H1 (cell line): ENCODE data around the gene EFNA3. TPM values are rescaled to one million over a fixed set of nuclear protein-coding genes. Genes with fewer than 3 reads are reported as not detected.

ENCODE experiments used
- CTCF ChIA-PET: fragments of 300-600 bp; sonication (Branson Sonifier 250); formaldehyde crosslinking; loops from one replicate; lab custom pipeline; 2021; ENCODE audit not compliant: partially characterized antibody; lab: Charles Lee
- POLR2A ChIA-PET: fragments of 300-600 bp; sonication (Branson Sonifier 250); formaldehyde crosslinking; loops from one replicate; lab custom pipeline; 2021; ENCODE audit warnings: inconsistent platforms; ENCODE audit not compliant: partially characterized antibody; lab: Charles Lee
- DNase-seq, 2 experiments: peaks; one replicate each; pipeline versions ENCODE4 v3.0.0 to v3.0.0-alpha.2; 2010 to 2022; ENCODE audit warnings: low spot score in 2 of 2, low read depth in 1 of 2, mixed read lengths in 1 of 2
- FAIRE-seq: peaks from 2 replicates; lab custom pipeline; 2011; peaks lifted over from hg19 to GRCh38; lab: Jason Lieb, UNC
- H2AFZ ChIP-seq: 2 replicates; pipeline ENCODE4 v1.8.1; 2012; ENCODE audit warnings: low read length, inconsistent platforms
- H2AK5ac ChIP-seq: 2 replicates; pipeline ENCODE4 v1.6.1; 2013; ENCODE audit warnings: low read depth, low read length
- H2BK120ac ChIP-seq: replicated peaks from 2 replicates; pipeline ENCODE3; 2013; ENCODE audit warnings: low read depth, low read length, inconsistent platforms
- H2BK12ac ChIP-seq: 2 replicates; pipeline ENCODE4 v1.6.1; 2013; ENCODE audit warnings: low read depth, low read length
- H2BK15ac ChIP-seq: 2 replicates; pipeline ENCODE4 v1.6.1; 2013; ENCODE audit warnings: low read length
- H2BK20ac ChIP-seq: 2 replicates; pipeline ENCODE4 v1.6.1; 2013; ENCODE audit warnings: low read length
- H2BK5ac ChIP-seq: 2 replicates; pipeline ENCODE4 v1.6.1; 2013; ENCODE audit warnings: low read depth, low read length
- H3K14ac ChIP-seq: 2 replicates; pipeline ENCODE4 v1.6.1; 2013; ENCODE audit warnings: inconsistent platforms; ENCODE audit not compliant: insufficient read length
- H3K18ac ChIP-seq: 2 replicates; pipeline ENCODE4 v1.6.1; 2013; ENCODE audit warnings: low read length; ENCODE audit errors: extremely low read depth
- H3K23ac ChIP-seq: 2 replicates; pipeline ENCODE4 v1.6.1; 2013; ENCODE audit warnings: inconsistent platforms; ENCODE audit not compliant: insufficient read length
- H3K23me2 ChIP-seq: 2 replicates; pipeline ENCODE4 v1.6.1; 2013; ENCODE audit warnings: low read depth, low read length
- H3K27ac ChIP-seq: 2 replicates; pipeline ENCODE4 v1.6.1; 2011; ENCODE audit warnings: low read depth, low read length, inconsistent platforms
- H3K27me3 ChIP-seq, 4 experiments: replicated peaks in 1 of 4; 1 replicate in 1 of 4; 2 replicates in 3 of 4; pipeline versions ENCODE4 v1.6.1 to v1.8.1; 2011 to 2013; ENCODE audit warnings: low read length in 3 of 4, mild to moderate bottlenecking in 3 of 4, inconsistent platforms in 2 of 4, mixed read lengths in 2 of 4, moderate library complexity in 1 of 4; ENCODE audit not compliant: control insufficient read depth in 3 of 4, insufficient read depth in 3 of 4; ENCODE audit errors: extremely low read depth in 1 of 4
- H3K36me3 ChIP-seq, 4 experiments: 2 replicates each; pipeline versions ENCODE4 v1.6.1 to v1.8.1; 2011 to 2013; ENCODE audit warnings: mild to moderate bottlenecking in 4 of 4, low read length in 3 of 4, moderate library complexity in 2 of 4, control low read depth in 1 of 4, inconsistent platforms in 1 of 4; ENCODE audit not compliant: insufficient read depth in 4 of 4, control insufficient read depth in 2 of 4
- H3K4ac ChIP-seq: replicated peaks from 2 replicates; pipeline ENCODE3; 2013; ENCODE audit warnings: low read length, low read depth, mixed read lengths, inconsistent platforms; ENCODE audit not compliant: insufficient read length
- H3K4me1 ChIP-seq, 4 experiments: replicated peaks in 1 of 4; 1 replicate in 1 of 4; 2 replicates in 3 of 4; pipeline versions ENCODE4 v1.6.1 to v1.8.1; 2011 to 2013; ENCODE audit warnings: low read length in 3 of 4, inconsistent platforms in 2 of 4, mixed read lengths in 1 of 4; ENCODE audit not compliant: insufficient read depth in 4 of 4, control insufficient read depth in 3 of 4
- H3K4me2 ChIP-seq, 2 experiments: 2 replicates each; pipeline versions ENCODE4 v1.6.1 to v1.8.1; 2011 to 2013; ENCODE audit warnings: low read depth in 2 of 2, low read length in 2 of 2, control low read depth in 1 of 2, inconsistent platforms in 1 of 2, mild to moderate bottlenecking in 1 of 2; ENCODE audit not compliant: insufficient read depth in 1 of 2
- H3K4me3 ChIP-seq, 4 experiments: fragments of 200-600, 300-600 bp in 1 of 4; sonication (generic), shearing (Covaris generic), sonication (Bioruptor Twin) in 1 of 4; 2 replicates each; pipeline versions ENCODE4 v1.5.1 to v1.8.1; 2011 to 2016; ENCODE audit warnings: low read length in 4 of 4, low read depth in 3 of 4, control low read depth in 2 of 4, inconsistent platforms in 2 of 4, mild to moderate bottlenecking in 2 of 4, mixed read lengths in 1 of 4, moderate library complexity in 1 of 4; ENCODE audit not compliant: insufficient read depth in 2 of 4; ENCODE audit errors: extremely low read depth in 1 of 4
- H3K56ac ChIP-seq: replicated peaks from 2 replicates; pipeline ENCODE3; 2013; ENCODE audit warnings: low read depth, mild to moderate bottlenecking, mixed read lengths, low read length, inconsistent platforms; ENCODE audit not compliant: insufficient read length
- H3K79me1 ChIP-seq: 2 replicates; pipeline ENCODE4 v1.6.1; 2013; ENCODE audit warnings: low read depth, low read length, control low read depth
- H3K79me2 ChIP-seq, 2 experiments: 2 replicates each; pipeline versions ENCODE4 v1.6.1 to v1.8.1; 2012 to 2013; ENCODE audit warnings: low read length in 2 of 2, mild to moderate bottlenecking in 2 of 2, inconsistent platforms in 1 of 2; ENCODE audit not compliant: insufficient read depth in 2 of 2, control insufficient read depth in 1 of 2
- H3K9ac ChIP-seq, 4 experiments: replicated peaks in 1 of 4; 1 replicate in 1 of 4; 2 replicates in 3 of 4; pipeline versions ENCODE4 v1.6.1 to v1.8.1; 2011 to 2013; ENCODE audit warnings: low read depth in 3 of 4, low read length in 3 of 4, control low read depth in 2 of 4, mild to moderate bottlenecking in 2 of 4, moderate library complexity in 2 of 4, inconsistent platforms in 1 of 4; ENCODE audit errors: extremely low read depth in 1 of 4
- H3K9me3 ChIP-seq, 2 experiments: 2 replicates each; pipeline versions ENCODE4 v1.6.1 to v1.8.1; 2012 to 2013; ENCODE audit warnings: mild to moderate bottlenecking in 2 of 2, moderate library complexity in 2 of 2, control low read depth in 1 of 2, inconsistent platforms in 1 of 2, low read depth in 1 of 2, low read length in 1 of 2, mixed read lengths in 1 of 2; ENCODE audit not compliant: insufficient read depth in 2 of 2
- H4K20me1 ChIP-seq, 2 experiments: replicated peaks in 1 of 2; 2 replicates each; pipeline versions ENCODE3 to v1.8.1; 2011 to 2013; ENCODE audit warnings: inconsistent platforms in 2 of 2, low read length in 2 of 2, mild to moderate bottlenecking in 1 of 2; ENCODE audit not compliant: insufficient read depth in 2 of 2, control insufficient read depth in 1 of 2
- H4K5ac ChIP-seq: 2 replicates; pipeline ENCODE4 v1.6.1; 2013; ENCODE audit warnings: low read length, low read depth, mixed read lengths, inconsistent platforms; ENCODE audit not compliant: insufficient read length
- H4K8ac ChIP-seq: 2 replicates; pipeline ENCODE4 v1.8.0; 2013; ENCODE audit warnings: mild to moderate bottlenecking, moderate library complexity, low read length, inconsistent platforms; ENCODE audit not compliant: insufficient read depth; ENCODE audit errors: extremely low read depth
- H4K91ac ChIP-seq: replicated peaks from 2 replicates; pipeline ENCODE3; 2013; ENCODE audit warnings: low read length, mixed read lengths, inconsistent platforms; ENCODE audit not compliant: insufficient read length
- GABPA ChIP-seq: IDR thresholded peaks from 2 replicates; pipeline ENCODE4 v1.6.1; 2011; ENCODE audit warnings: mild to moderate bottlenecking, low read length, moderate library complexity, borderline replicate concordance; ENCODE audit not compliant: insufficient read depth
- POU5F1 ChIP-seq: IDR thresholded peaks from 2 replicates; pipeline ENCODE4 v1.6.1; 2011; ENCODE audit warnings: low read depth, mild to moderate bottlenecking, low read length, moderate library complexity
- WGBS, 2 experiments: shearing (Covaris generic) in 1 of 2; methylation state at CpG; one replicate each; pipeline versions ENCODE4 v1.1.6 to v1.1.7; 2013 to 2015; ENCODE audit warnings: low lambda C conversion rate in 2 of 2, mixed read lengths in 2 of 2, inconsistent platforms in 1 of 2, low coverage in 1 of 2, missing lambda C conversion rate in 1 of 2; ENCODE audit not compliant: insufficient replicate concordance in 2 of 2, insufficient coverage in 1 of 2, insufficient read length in 1 of 2; ENCODE audit errors: extremely low coverage in 1 of 2, missing lambda C conversion rate in 1 of 2; 5-methylcytosine and 5-hydroxymethylcytosine counted together
- polyA plus RNA-seq, 7 experiments: library from polyadenylated mRNA; depleted of rRNA in 3 of 7; stranded (reverse) in 5 of 7; unstranded in 2 of 7; fragments of >200 nt in 5 of 7; fragments of 200-250 nt in 2 of 7; gene quantifications; 1 replicate in 5 of 7; 2 replicates in 1 of 7; 4 replicates in 1 of 7; pipeline versions ENCODE4 v1.2.1 to v1.2.3, GENCODE V29; 2011 to 2013; ENCODE audit warnings: missing spikeins in 2 of 7, mixed read lengths in 2 of 7
- total RNA-seq: library from RNA; stranded (reverse); fragmentation: NEBNext Ultra II Directional; extraction: Animal tissue kit (Norgen Biotek cat#: 25700); gene quantifications from 2 replicates; pipeline ENCODE4 v1.2.1, GENCODE V29; 2021

The EFNA3 gene
- total and polyA plus RNA-seq, 2 of the 8 experiments (the other 6 are each of a cell fraction or from before 2014, with no cell fraction given) = 10.8 to 13.8 TPM

DNA sequence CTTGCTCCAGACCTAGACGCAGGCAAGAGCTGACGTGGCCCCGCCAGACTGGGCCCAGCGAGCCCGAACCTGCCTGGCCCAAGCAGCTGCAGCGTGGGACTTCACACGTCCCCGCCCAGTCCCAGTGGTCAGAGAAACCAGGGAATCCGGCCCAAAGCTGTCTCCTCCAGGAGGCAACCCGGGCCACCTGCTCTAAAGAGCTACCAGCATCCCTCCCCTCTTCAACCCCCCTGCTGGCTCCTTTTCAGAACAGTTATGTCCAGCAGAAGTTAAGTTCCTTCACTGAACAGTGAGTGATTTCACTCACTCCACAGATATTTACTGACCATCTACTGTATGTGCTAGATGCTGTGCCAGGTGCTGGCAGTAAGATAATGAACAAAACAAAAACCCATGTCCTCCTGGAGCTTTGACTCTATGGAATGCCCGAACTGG lies 46.9 kb downstream of the EFNA3 start:
- Histone ChIP-seq H3K4ac (no peak overlapping the region), H3K36me3 (no peaks in the 10 kb centered on the region), H3K79me1 (no peaks in the 10 kb centered on the region), H3K9me3 (no peaks in the 10 kb centered on the region), H2BK120ac (no peak overlapping the region), H3K4me2 (peak overlapping the region; percentile 94 to 97), H4K5ac (no peak overlapping the region), H2BK5ac (no peak overlapping the region), H3K9ac (no peak overlapping the region), H3K56ac (no peak overlapping the region), H3K79me2 (no peaks in the 10 kb centered on the region), H3K23me2 (peaks cover 28% of the 10 kb centered on the region), H3K4me1 (peaks cover 16 to 51% (median 37%) of the 10 kb centered on the region in 4 experiments), H3K14ac (no peak overlapping the region), H2BK12ac (no peak overlapping the region), H4K8ac (peak overlapping the region; percentile 66), H3K23ac (no peak overlapping the region), H3K4me3 (peak overlapping the region in 3 of 4 experiments; percentile 62 to 71 (median 67); a peak in 6 of 8 replicates), H4K91ac (no peak overlapping the region), H2AK5ac (no peak overlapping the region), H3K27ac (no peak overlapping the region), H4K20me1 (no peaks in the 10 kb centered on the region), H2BK15ac (peak overlapping the region; percentile 12; the same call in 1 of the 2 replicates), H2BK20ac (no peak overlapping the region), H3K27me3 (peaks cover 33 to 50% (median 46%) of the 10 kb centered on the region in 4 experiments), H3K18ac (no peak overlapping the region), H2AFZ (no peak overlapping the region)
- no peak for FAIRE-seq
- POLR2A ChIA-PET = interaction anchor here (0.5 to 2.4 kb wide), 9 partner anchors 9 to 124 kb away, joined by 3 to 14 read pairs (median 4); partner anchors contain the start of genes KRTCAP2 and SLC50A1
- WGBS, 2 experiments = 52% methylated on average over 11 of the region's 11 CpGs; no CpG with 5 or more reads in 1 of the 2 experiments
- TF ChIP-seq GABPA (0 out of 2 replicates have a peak, but pooled peaks have one; percentile 15), POU5F1 (no peak)
- CTCF ChIA-PET = interaction anchor here (0.8 to 4.8 kb wide), 11 partner anchors 10 to 459 kb away, joined by 3 to 66 read pairs (median 5); partner anchors contain the start of gene KRTCAP2
- DNase-seq = peak in 1 of 2 experiments; percentile 56
